ENCODE results near the gene CELF2. TPM values are rescaled to one million over a fixed set of nuclear protein-coding genes. Genes with fewer than 3 reads are reported as not detected.
"Not testable (repeated sequence)": the region's sequence is repeated elsewhere in the genome, so short reads cannot be mapped to it uniquely, and the experiment has no call there.

Gene CELF2
- total and polyA plus RNA-seq, 2 experiments from 2014 or later, result 16.6 to 26.9 TPM

DNA sequence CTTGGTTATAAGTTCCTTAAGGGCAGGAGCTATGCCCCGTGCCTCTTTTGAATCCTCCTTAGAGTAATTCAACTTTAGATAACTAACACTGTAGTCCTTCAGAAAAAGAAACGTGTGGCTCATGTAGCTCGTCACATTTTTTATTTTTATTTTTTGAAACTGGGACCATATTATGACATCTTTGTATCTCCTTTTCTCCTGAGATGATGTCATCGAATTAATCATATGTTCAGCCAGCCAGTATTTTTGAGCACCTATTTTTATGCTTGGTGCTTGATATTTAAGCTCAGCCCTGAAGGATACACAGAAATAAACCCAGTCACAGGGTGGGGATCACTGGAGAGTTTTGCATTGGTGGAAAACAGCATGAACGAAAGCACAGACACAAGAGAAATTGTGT lies 22.6 kb upstream of the CELF2 start:
- TF ChIP-seq, protein P1, sequence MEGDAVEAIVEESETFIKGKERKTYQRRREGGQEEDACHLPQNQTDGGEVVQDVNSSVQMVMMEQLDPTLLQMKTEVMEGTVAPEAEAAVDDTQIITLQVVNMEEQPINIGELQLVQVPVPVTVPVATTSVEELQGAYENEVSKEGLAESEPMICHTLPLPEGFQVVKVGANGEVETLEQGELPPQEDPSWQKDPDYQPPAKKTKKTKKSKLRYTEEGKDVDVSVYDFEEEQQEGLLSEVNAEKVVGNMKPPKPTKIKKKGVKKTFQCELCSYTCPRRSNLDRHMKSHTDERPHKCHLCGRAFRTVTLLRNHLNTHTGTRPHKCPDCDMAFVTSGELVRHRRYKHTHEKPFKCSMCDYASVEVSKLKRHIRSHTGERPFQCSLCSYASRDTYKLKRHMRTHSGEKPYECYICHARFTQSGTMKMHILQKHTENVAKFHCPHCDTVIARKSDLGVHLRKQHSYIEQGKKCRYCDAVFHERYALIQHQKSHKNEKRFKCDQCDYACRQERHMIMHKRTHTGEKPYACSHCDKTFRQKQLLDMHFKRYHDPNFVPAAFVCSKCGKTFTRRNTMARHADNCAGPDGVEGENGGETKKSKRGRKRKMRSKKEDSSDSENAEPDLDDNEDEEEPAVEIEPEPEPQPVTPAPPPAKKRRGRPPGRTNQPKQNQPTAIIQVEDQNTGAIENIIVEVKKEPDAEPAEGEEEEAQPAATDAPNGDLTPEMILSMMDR (IDR thresholded peaks at IDR 0.05; ENCODE audit: poor library complexity), result no peak
- no peak for TF ChIP-seq EZH2 (IDR thresholded peaks at IDR 0.05; ENCODE audit: borderline replicate concordance)
- TF ChIP-seq EZH2phosphoT487 (IDR thresholded peaks at IDR 0.05; ENCODE audit: low read depth, severe bottlenecking, unreplicated experiment), result no peak
- H3K27me3 ChIP-seq, result no peaks in the 10 kb centered on the region
- no peaks in the 10 kb centered on the region for H3K79me2 ChIP-seq
- H3K36me3 ChIP-seq (replicated peaks; ENCODE audit: insufficient read depth, low read depth), result no peaks in the 10 kb centered on the region
- no peak overlapping the region for H3K4me3 ChIP-seq
- no peaks in the 10 kb centered on the region for H3K4me1 ChIP-seq (ENCODE audit: insufficient read depth)
- H3K4me2 ChIP-seq, result no peak overlapping the region
- DNase-seq (ENCODE audit: low spot score), result no peak
- no peak overlapping the region for H3K27ac ChIP-seq
- 84% methylated on average over 5 of the region's 5 CpGs for WGBS (ENCODE audit: low lambda C conversion rate, missing lambda C conversion rate)
- H3K9me2 ChIP-seq (replicated peaks; ENCODE audit: insufficient read depth), result no peaks in the 10 kb centered on the region
- no peaks in the 10 kb centered on the region for H4K20me1 ChIP-seq (ENCODE audit: insufficient read depth, poor library complexity, severe bottlenecking)
- no peak overlapping the region for H2AFZ ChIP-seq
- H3K9me3 ChIP-seq (ENCODE audit: low read depth), result no peaks in the 10 kb centered on the region

DNA sequence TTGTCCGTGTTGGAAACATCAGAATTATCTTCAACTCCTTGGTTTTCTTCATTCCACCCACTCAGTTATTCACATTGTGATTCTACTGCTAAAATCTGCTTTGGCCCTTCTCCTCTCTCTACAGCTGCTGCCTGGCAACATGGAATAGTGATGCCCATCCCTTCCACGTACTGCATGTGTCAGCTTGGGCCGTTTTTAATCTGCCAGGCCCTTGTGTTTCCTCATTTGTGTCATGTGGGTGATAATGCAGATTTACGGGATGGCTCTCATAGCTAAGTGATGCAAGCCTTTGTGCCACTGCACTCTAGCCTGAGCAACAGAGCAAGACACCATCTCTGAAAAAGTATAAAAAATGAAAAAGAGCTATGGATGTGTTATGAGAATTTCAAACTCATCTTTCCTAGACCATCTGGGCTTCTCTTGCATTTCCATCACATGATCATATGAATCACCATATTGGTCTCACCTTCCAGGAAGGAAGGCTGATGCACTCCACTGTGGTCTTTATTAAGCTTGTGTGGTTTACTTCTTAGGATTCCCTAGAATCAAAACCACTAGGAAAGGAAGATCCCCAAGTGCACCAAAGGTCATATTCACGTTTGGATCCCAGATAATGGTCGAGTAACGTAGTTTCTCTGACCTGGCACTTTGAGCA lies 20.6 kb upstream of the CELF2 start:
- Histone ChIP-seq H3K36me3 (replicated peaks; ENCODE audit: insufficient read depth, low read depth) (no peaks in the 10 kb centered on the region), H3K9me2 (replicated peaks; ENCODE audit: insufficient read depth) (no peaks in the 10 kb centered on the region), H3K4me2 (no peak overlapping the region), H3K4me1 (ENCODE audit: insufficient read depth) (no peaks in the 10 kb centered on the region), H4K20me1 (ENCODE audit: insufficient read depth, poor library complexity, severe bottlenecking) (no peaks in the 10 kb centered on the region), H3K9me3 (ENCODE audit: low read depth) (no peaks in the 10 kb centered on the region), H3K79me2 (no peaks in the 10 kb centered on the region), H3K27ac (no peak overlapping the region), H3K4me3 (no peak overlapping the region), H2AFZ (no peak overlapping the region), H3K27me3 (no peaks in the 10 kb centered on the region)
- TF ChIP-seq EZH2 (IDR thresholded peaks at IDR 0.05; ENCODE audit: borderline replicate concordance) (no peak), EZH2phosphoT487 (IDR thresholded peaks at IDR 0.05; ENCODE audit: low read depth, severe bottlenecking, unreplicated experiment) (no peak)
- TF ChIP-seq, protein P1 (IDR thresholded peaks at IDR 0.05; ENCODE audit: poor library complexity), result no peak
- no peak for DNase-seq (ENCODE audit: low spot score)
- 80% methylated on average over 7 of the region's 7 CpGs for WGBS (ENCODE audit: low lambda C conversion rate, missing lambda C conversion rate)

DNA sequence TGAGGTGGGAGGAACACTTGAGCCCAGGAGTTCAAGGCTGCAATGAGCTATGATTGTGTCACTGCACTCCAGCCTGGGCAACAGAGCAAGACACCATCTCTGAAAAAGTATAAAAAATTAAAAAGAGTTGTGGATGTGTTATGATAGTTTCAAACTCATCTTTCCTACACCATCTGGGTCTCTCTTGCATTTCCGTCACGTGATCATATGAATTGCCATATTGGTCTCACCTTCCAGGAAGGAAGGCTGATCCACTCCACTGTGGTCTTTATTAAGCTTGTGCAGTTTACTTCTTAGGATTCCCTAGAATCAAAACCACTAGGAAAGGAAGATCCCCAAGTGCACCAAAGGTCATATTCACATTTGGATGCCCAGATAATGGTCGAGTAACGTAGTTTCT lies 18.2 kb upstream of the CELF2 start:
- not testable (repeated sequence) for H3K9me2 ChIP-seq (replicated peaks; ENCODE audit: insufficient read depth); H3K4me3 ChIP-seq; H4K20me1 ChIP-seq (ENCODE audit: insufficient read depth, poor library complexity, severe bottlenecking); DNase-seq (ENCODE audit: low spot score); H3K79me2 ChIP-seq; H3K4me2 ChIP-seq; H3K36me3 ChIP-seq (replicated peaks; ENCODE audit: insufficient read depth, low read depth); H3K27me3 ChIP-seq; H3K9me3 ChIP-seq (ENCODE audit: low read depth); H3K27ac ChIP-seq; H3K4me1 ChIP-seq (ENCODE audit: insufficient read depth); H2AFZ ChIP-seq
- 96% methylated on average over 4 of the region's 4 CpGs for WGBS (ENCODE audit: low lambda C conversion rate, missing lambda C conversion rate)

DNA sequence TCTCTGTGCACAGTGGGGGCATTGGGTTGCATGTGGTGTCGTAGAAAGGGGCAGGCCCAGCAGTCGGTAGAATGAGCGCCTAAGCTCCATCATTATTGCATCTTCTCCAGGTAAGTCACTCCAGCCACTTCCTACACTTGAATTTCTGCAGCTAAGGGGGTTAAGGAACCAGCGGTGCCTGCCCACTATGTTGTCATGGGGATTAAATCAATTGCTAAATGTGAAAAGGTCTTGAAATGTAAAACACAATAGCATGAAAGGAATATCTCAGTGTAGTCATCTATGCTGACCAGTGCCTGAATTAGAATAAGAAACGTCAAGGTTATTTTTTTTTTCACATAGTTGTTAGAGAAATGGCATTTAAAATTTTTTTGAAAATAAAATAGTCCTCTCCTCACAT lies 15.2 kb upstream of the CELF2 start:
- no peaks in the 10 kb centered on the region for H3K4me1 ChIP-seq (ENCODE audit: insufficient read depth)
- TF ChIP-seq, protein P1 (IDR thresholded peaks at IDR 0.05; ENCODE audit: poor library complexity), result no peak
- TF ChIP-seq EZH2phosphoT487 (IDR thresholded peaks at IDR 0.05; ENCODE audit: low read depth, severe bottlenecking, unreplicated experiment), result no peak
- no peak for TF ChIP-seq EZH2 (IDR thresholded peaks at IDR 0.05; ENCODE audit: borderline replicate concordance)
- no peak overlapping the region for H3K27ac ChIP-seq
- WGBS (ENCODE audit: low lambda C conversion rate, missing lambda C conversion rate), result 94% methylated on average over 5 of the region's 5 CpGs
- H3K9me2 ChIP-seq (replicated peaks; ENCODE audit: insufficient read depth), result no peaks in the 10 kb centered on the region
- no peaks in the 10 kb centered on the region for H3K9me3 ChIP-seq (ENCODE audit: low read depth)
- no peak overlapping the region for H3K4me2 ChIP-seq
- H3K27me3 ChIP-seq, result peaks cover 26% of the 10 kb centered on the region
- no peaks in the 10 kb centered on the region for H4K20me1 ChIP-seq (ENCODE audit: insufficient read depth, poor library complexity, severe bottlenecking)
- no peaks in the 10 kb centered on the region for H3K36me3 ChIP-seq (replicated peaks; ENCODE audit: insufficient read depth, low read depth)
- H2AFZ ChIP-seq, result no peak overlapping the region
- no peaks in the 10 kb centered on the region for H3K79me2 ChIP-seq
- no peak for DNase-seq (ENCODE audit: low spot score)
- no peak overlapping the region for H3K4me3 ChIP-seq

Measured in hepatocyte (in vitro differentiated cells).